HT1080 (cell line): Measurements from ENCODE around the gene PWP2. TPM values are rescaled to one million over a fixed set of nuclear protein-coding genes. Genes with fewer than 3 reads are reported as not detected.
"Not testable (repeated sequence)": the region's sequence is repeated elsewhere in the genome, so short reads cannot be mapped to it uniquely, and the experiment has no call there.

Experiments used
- DNase-seq: peaks from one replicate; pipeline ENCODE4 v3.0.0-alpha.2; 2015; ENCODE audit warnings: low read depth
- total RNA-seq: library from RNA; depleted of rRNA; stranded (reverse); fragments of >200 nt; shearing (Covaris generic); gene quantifications from 2 replicates; pipeline ENCODE4 v1.2.3, GENCODE V29; 2014

PWP2 gene
- total RNA-seq, 1 experiment from 2014 or later: 7.7 TPM

GRCh38 chr21:44133715-44134057 is 26.5 kb downstream of the PWP2 start:
- not testable (repeated sequence) for DNase-seq

GRCh38 chr21:44134732-44135131 is 27.5 kb downstream of the PWP2 start:
- not testable (repeated sequence) for DNase-seq

GRCh38 chr21:44138039-44138438 is 30.8 kb downstream of the PWP2 start:
- DNase-seq: not testable (repeated sequence)

DNA sequence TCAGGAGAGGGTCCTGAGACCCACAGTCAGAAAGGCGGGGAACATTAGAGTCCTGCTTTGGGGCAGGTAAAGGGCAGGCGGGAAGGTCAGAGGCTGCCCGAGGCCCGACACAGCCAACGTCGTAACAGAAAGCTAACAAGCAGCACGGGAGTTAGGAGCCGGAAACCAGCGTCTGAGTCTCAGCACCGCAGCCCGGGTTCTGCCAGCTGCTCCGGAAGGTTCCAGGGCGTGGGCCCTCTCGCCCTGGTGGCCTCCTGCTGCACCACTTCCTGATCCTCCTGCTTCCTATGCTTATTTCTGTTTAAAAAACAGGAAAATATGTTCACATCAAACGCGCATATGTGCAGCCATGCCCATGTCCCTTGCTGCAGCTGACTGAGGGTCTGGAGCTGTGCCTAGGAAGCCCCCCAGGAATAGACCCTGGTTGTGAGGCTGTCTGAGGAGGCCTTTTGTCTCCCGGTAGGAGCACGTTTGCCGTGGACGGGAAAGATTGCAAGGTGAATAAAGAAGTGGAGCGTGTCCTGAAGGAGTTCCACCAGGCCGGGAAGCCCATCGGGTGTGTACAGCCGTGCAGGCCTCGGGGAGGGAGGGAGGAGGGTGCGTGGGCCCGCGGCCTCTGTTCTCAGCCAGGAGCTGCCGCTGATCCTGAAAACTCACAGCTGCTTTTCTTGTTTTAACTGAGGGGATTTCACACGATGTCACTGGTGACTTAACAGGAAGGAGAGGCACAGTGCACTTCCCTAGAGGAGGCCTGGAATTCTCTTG is 32.8 kb downstream of the PWP2 start:
- DNase-seq: not testable (repeated sequence)

DNA sequence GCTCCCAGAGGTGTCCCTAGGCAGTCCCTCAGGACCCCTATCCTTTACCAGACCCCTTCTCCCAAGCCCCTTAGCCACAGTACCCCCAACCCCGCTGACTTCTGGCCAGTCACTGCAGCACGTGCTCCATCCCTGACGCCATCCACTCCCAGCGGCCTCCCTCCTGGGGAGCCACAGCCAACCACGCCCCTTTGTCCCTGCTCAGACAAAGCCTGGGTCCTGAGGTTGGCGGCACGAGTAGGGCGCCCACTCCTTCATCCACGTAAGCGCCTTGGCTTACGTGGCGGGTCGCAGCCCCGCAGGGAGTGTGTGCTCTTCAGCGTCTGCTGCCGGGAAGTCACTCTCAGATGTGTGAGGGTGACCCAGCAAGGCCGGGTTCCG is 33.3 kb downstream of the PWP2 start:
- DNase-seq: not testable (repeated sequence)

DNA sequence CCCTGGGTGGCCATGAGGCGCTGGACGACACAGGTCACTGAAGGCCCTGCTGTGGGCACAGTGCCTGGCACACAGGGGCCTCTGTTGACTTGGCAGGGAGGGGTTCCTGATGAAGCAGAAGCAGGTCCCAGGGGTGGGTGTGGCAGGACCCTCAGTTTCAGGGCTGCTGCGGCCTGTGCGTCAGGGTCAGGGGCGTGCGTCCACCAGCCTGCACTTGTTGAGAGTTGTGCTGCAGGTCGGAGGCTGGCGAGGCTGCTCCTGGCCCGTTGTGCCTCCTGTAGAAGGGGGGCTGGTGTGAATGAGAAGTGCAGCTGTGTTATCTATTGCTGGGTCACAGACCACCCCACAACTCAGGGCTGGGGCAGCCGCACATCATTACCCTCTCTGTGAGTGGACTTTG is 35.3 kb downstream of the PWP2 start:
- not testable (repeated sequence) for DNase-seq

GRCh38 chr21:44143380-44143779 is 36.2 kb downstream of the PWP2 start:
- DNase-seq: not testable (repeated sequence)

DNA sequence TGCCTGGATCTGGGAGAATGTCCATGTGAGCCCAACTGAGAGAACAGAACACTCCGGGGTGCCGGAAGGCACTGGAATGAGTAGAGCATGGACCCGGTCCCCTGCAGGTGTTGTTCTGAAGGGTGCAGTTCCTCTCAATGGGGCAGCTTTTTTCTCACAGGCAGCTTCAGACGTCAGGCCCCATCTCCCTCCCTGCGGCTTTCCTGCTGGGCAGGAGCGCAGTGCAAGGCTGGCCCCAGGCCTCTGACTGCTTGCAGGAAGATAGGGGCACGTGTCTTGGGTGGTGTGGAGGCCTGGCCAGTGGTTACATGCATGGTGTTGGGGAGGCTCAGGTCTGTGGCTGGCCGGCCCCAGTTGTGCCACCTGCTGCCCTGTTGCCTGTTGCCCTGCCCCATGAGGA is 36.8 kb downstream of the PWP2 start:
- DNase-seq: not testable (repeated sequence)

DNA sequence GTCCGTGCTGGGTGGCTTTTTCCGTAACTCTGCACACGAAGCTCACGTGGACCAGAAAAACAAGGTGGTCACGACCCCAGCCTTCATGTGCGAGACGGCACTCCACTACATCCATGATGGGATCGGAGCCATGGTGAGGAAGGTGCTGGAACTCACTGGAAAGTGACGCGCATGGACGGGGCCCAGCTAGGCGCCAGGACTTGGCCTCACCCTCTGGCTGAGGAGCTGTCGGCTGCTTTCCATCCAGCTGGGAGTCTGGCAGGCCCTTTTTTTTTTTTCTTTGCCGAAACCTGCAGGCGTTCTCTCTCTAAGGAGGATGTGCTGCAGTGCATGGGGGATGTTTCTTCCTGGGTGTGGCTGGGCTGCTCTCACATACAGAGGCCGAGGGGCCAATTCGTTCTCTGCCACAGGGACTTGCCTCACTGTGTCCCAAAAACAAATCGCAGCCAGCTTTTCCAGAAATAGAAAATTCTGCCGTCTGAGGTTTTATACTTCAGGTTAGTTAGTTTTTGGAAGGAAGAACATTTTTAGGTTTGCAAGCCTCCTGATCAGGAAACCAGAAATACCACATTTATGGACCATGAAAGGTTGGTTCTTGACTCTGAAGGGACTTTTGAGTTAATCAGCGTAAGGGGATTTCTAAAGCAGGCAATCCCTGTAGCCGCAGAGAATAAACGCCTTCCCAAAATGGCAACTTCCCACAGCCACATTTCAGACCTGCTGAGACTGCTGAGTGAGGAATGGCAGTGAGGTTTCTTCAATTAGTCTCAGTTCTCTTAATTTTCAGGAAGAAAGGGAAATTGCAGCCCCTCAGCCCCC is 37.8 kb downstream of the PWP2 start:
- not testable (repeated sequence) for DNase-seq

DNA sequence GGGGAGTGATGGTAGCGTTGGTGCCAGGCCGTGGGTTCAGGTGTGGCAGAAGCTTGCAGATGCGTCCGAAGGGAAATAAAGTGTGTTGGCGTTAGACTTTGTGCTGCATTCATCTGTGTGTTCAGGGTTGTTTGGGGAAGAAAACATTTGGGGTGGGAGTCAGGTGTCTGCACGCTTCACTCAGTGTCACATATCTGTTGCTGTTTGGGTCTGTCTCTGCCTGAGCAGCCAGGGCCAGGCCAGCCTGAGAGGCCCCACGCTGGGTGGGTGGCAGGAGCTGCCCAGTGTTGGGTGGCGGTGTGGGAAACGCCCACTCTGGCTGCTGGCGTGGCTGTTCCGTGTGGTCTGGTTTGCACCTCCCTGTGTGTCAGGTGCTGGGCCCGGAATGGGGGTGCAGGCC is 38.4 kb downstream of the PWP2 start:
- DNase-seq: not testable (repeated sequence)

- DNase-seq: not testable (repeated sequence)
These were observed 39.9 kb downstream of the PWP2 start for GRCh38 chr21:44147108-44147507.

- DNase-seq: not testable (repeated sequence)
These were observed 43.1 kb downstream of the PWP2 start for GRCh38 chr21:44150255-44150654.

DNA sequence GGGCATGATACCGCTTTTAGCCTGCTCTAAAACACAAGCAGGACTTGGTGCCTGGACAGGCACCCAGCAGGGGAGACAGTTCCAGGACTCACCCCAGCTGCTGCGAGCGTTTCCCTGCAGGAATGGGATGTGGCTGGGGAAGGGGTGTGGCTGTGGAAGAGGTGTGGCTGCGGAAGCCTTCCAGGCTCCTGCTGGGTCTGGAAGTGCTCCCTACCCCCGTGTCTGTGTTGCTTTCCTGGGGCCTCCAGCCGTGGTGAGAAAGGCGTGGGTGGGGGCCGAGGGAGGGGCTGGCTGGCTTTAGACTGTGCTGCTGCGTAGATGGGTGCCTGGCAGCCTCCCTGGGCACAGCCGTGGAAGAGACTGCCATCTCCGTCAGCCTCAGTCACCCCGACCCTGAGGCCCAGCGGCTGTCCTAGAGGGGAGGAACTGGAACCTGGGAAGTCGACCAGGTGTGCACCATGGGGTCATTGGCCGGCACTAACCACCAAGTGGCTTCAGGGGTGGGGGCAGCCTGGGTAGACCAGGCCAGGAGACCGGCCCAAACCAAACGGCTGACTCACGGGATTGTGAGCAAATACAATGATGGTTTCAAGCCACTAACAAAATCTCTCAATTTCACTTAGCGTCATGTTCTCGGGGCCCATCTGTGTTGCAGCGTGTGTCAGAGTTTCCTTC is 46.2 kb downstream of the PWP2 start:
- not testable (repeated sequence) for DNase-seq

DNA sequence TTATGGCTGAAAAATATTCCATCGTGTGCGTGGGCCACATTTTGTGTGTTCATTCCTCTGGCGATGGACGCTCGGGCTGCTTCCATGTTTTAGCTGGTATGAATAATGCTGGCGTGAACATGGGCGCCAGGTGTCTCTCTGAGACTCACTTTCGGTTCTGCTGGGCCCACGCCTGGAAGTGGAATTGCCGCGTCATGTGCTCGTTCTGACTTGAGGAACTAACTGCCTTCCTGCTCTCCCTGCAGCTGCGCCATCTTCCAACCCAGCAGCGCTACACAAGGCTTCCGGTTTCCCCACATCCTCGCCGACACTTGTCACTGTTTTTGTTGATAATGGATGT is 46.7 kb downstream of the PWP2 start:
- not testable (repeated sequence) for DNase-seq

GRCh38 chr21:44154816-44155230 is 47.6 kb downstream of the PWP2 start:
- not testable (repeated sequence) for DNase-seq

- DNase-seq: not testable (repeated sequence)
These were observed 48.2 kb downstream of the PWP2 start for GRCh38 chr21:44155231-44155993.

DNA sequence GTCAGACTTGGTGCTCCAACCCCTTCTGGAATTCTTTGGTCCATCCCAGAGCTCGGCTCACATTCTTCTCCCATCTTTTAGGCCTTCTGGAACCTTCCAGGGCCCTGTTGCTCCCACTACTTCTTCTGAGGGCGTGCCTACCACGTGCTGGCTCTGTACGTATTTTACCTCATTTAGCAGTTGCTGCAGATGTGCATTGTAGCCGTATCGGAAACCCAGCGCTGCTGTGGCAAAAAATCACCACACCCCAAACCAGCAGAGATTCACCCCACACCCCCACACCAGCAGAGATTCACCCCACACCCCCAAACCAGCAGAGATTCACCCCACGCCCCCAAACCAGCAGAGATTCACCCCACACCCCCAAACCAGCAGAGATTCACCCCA is 48.8 kb downstream of the PWP2 start:
- not testable (repeated sequence) for DNase-seq

- DNase-seq: not testable (repeated sequence)
These were observed 50.4 kb downstream of the PWP2 start for GRCh38 chr21:44157439-44158081.

DNA sequence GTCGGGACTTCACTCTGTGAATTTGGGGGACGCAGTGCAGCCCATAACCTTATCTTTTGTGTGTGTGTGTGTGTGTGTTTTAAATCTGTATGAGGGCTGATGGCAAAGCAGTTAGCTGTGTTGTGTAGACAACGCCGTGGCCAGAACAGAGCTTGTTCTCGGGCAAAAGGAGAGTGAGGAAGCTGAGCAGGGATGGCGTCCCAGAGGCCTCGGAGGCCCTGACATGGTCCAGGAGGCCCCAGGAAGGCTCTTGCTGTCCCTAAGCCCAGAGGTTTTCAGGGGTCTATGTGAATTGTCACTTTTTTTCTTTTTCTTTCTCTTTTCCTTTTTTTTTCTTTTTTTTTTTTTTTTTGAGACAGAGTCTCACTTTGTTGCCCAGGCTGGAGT is 50.9 kb downstream of the PWP2 start:
- not testable (repeated sequence) for DNase-seq

GRCh38 chr21:44159349-44160297 is 52.4 kb downstream of the PWP2 start:
- DNase-seq: not testable (repeated sequence)
